GM12873 (cell line): ENCODE data around the gene WRAP53.

Source experiments
- TF ChIP-seq, protein P1 (sequence below): IDR thresholded peaks from 2 replicates; pipeline ENCODE4 v1.5.1; 2012; ENCODE audit warnings: low read depth, mild to moderate bottlenecking, moderate library complexity, low read length, control low read depth; ENCODE audit not compliant: insufficient read depth; ENCODE audit errors: missing control alignments

WRAP53 gene

DNA sequence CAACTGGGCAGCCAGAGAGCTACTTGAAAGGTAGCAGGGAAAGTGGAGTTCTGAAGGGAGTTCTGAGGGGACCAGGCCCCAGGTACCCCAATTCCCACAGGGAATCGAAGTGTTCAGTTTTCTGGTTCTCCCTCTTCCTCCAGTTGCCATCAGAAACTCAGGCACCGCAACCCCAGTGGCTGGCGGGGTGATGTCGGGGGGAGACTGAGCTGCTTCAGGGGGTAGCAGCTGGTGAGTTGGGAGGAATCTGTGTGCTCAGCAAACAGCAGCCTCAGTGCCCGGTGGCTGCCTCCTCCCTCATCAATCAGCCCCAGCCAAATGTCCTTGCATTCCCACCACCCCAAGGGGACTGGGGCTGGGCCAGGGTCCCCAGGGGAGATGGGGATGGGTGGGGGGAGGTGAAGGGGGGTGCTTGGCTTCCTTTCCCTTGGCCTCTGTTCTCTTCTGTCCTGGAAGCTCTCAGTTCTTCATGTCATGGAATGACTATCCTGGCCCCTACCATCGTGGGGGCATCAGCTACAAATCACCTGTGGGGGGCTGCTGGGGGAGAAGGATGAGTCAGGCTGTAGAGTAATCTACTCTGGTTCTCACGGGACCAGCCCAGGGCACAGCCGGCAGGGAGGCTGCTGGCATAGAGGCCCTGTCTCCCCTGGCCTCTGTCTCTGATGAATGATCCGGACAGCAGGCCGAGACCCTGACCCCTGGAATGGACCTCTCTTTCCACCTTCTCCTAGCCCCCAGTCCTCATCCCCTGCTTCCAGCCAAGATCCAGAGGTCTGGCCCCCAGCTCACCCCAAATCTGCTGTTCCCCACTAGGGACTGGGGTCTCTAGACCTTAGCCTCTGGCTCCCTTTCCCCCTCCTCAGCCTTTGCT lies 26.7 kb downstream of the WRAP53 start:
- TF ChIP-seq, protein P1, sequence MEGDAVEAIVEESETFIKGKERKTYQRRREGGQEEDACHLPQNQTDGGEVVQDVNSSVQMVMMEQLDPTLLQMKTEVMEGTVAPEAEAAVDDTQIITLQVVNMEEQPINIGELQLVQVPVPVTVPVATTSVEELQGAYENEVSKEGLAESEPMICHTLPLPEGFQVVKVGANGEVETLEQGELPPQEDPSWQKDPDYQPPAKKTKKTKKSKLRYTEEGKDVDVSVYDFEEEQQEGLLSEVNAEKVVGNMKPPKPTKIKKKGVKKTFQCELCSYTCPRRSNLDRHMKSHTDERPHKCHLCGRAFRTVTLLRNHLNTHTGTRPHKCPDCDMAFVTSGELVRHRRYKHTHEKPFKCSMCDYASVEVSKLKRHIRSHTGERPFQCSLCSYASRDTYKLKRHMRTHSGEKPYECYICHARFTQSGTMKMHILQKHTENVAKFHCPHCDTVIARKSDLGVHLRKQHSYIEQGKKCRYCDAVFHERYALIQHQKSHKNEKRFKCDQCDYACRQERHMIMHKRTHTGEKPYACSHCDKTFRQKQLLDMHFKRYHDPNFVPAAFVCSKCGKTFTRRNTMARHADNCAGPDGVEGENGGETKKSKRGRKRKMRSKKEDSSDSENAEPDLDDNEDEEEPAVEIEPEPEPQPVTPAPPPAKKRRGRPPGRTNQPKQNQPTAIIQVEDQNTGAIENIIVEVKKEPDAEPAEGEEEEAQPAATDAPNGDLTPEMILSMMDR, result no peak

DNA sequence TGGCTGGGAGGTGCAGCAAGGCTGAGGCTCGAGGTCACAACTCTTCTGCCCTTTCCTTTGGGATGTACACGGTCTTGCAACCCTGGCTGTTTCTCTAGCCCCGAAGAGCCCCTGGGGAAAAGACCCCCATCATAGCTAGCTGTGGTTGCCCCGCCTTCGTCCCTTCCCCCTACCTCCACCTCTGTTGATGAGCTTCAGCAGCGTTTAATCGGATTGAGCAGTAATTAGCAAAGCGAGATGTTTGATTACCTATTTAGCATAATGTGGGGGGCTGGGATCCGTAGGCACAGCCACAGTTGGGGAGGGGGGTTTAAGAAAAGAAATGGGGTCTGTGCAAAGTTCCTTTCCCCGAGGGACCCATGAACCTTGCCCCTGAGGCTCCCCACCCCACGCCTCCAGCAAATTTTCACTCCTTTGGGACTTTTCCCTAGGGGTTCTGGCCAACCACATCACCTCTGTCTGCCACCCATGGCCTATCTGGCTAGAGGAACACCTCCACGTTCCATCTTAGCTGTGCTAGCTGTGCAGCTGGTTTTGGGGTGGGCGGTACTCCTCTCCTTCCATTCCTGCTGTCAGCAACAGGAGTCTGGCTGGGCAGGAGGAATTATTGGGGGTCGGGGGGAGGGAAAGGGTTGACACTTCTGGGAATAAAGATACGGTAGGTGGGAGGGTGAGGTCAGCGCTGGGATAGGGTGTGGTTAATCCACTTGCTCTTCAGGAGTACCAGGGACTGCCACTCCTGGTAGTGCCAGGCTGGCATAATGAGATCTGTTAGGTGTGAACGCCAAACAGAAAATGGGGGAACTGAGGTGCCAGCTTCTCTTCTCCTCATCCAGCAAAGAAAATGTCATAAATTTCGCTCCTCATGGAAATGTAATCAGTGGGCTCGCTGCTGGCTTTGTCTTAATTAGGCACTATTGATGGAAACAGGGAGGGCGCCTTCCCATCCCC lies 27.9 kb downstream of the WRAP53 start:
- TF ChIP-seq, protein P1, result no peak

DNA sequence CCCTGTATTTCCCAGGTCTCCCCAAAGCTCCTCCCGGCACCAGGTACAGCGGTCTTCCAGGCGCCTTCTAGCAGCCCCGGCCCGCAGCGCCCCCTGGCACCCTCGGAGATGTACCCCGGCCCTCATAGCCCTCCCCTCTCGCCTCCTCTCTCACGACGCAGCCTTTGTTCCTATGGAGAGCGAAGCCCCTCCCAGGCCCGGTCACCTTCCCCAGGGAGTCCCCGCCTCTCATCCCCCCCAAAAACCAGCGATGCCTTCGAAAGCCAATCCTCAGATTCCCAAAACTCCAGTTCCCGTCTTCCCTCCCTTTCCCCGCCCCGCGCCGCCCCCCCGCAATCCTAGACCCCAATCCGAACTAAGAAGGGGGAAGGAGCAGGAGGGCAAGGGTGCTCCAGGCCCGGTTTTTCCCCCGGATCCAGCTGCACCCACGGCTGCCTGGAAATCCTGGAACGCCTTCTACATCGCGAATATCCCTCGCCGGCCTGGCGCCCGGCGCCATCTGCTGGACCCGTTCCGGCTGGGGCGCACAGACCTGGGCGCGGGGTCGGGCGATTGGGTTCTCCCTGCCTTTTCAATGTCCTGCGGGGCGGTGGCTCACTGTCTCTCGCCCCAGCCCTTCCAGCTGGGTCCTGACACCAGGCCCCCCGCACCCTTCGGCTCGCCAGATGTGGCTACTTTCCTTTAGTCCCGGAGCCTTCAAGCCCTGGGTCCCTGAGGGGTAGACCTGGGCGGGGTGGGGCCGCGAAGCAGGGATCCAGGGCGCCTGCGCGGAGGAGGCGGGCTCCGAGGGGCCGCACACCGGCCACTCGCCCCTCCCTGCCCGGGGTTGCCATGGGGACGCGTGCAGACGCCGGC lies 28.9 kb downstream of the WRAP53 start, which contains the start of gene DNAH2:
Gene DNAH2, plus strand, starts transcription at position 844 of the 855 bp plus-strand sequence. CDS start 1,991 bp downstream, outside the sequence.
- TF ChIP-seq, protein P1, result peak; percentile 28

DNA sequence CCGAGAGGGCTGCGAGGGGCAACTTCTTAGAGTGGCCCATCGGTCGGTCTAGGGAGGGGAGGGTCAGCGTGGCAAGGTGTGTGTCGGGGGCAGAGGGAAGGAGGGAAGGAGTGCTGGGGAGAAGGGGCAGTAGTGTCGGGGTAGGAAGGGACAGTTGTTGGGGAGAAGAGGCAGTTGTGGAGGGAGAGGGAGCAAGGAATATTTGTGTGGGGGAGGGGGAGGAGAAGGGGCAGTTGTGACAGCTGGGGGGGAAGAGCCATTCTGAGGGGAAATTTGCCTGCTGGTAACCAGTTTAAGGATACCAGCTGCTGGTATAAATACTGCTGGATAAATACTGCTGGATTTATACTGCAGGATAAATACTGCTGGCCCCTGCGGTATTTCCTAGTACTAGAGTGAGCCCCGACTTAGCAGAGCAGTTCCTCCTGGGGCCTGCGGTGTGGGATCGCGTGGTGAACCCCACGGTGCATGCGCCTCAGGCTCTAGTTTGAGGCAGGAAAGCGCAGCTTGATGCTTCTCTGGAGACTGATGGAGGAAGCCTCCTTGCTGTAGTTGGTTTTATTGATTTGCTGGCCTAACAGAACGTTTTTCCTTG lies 29.6 kb downstream of the WRAP53 start:
- TF ChIP-seq, protein P1, result no peak

DNA sequence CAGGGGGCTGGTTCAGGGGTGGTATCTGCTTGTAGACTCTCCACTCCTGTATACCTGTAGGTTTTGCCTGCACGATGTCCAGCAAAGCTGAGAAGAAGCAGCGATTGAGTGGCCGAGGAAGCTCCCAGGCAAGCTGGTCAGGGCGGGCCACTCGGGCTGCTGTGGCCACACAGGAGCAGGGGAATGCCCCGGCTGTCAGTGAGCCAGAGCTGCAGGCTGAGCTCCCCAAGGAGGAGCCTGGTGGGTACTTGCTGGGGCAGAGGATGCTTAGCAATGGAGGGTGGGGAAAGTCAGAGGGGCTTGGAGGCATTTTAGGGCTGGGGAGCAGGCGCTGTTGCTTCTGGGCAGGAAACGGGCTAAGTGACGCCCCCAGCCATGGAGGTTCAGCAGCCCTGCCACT lies 31.4 kb downstream of the WRAP53 start:
- TF ChIP-seq, protein P1, result no peak

DNA sequence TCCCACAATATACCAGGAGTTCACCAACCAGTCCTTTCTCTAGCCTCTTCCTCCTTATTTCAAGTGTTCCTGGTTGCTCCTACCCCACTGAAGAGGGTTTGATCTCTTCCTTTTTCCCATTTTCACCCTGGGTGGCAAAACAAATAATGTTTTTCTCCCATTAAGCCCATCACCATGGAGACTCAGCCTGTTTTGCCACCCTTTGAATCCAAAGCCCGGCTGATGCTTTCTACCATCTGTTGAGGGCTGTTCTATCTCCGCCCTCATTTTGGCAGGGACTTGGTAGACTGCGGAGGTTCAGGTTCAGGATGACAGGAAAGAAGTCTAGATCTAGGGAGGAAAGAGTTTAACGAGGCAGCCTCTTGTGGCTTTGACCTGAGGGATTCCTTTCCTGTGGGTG lies 31.8 kb downstream of the WRAP53 start:
- TF ChIP-seq, protein P1, result no peak
